Measurements from ENCODE around the gene PLCD1.

DNA sequence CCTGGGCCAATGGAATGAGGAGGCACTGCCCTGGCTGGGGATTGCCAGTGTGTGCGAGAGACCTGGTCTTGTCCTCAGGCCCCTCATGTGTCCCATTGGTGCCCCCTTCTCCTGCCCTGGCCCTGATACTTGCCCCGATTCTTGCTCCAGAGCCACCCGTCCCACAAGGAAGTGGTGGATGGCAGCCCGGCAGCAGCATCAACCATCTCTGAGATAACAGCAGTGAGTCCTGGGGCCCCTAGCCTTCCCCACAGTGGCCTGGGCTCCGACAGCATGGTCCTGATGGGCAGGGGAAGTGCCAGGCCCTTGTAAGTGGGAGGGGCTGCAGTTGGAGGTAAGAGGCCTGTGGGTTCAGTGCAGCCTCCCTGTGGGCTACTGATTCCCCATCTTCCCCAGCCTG is 23.4 kb downstream of the PLCD1 start:
- TF ChIP-seq EZH2phosphoT487 (IDR thresholded peaks at IDR 0.05; ENCODE audit: insufficient read depth, low read depth) (no peak), EZH2 (IDR thresholded peaks at IDR 0.05; ENCODE audit: insufficient read depth, poor library complexity, severe bottlenecking) (no peak)

All from GM23248 (cell line).